ENCODE results near the gene DNAH17. TPM values are rescaled to one million over a fixed set of nuclear protein-coding genes. Genes with fewer than 3 reads are reported as not detected.

The DNAH17 gene
- total RNA-seq, 1 donor from 2014 or later = under 0.01 TPM

- no peak for DNase-seq (ENCODE audit: low read depth, low spot score)
Measured at GRCh38 chr17:78607038-78607437, 29.8 kb upstream of the DNAH17 start.

GRCh38 chr17:78605886-78606285 lies 28.7 kb upstream of the DNAH17 start:
- DNase-seq (ENCODE audit: low read depth, low spot score) = no peak

DNA sequence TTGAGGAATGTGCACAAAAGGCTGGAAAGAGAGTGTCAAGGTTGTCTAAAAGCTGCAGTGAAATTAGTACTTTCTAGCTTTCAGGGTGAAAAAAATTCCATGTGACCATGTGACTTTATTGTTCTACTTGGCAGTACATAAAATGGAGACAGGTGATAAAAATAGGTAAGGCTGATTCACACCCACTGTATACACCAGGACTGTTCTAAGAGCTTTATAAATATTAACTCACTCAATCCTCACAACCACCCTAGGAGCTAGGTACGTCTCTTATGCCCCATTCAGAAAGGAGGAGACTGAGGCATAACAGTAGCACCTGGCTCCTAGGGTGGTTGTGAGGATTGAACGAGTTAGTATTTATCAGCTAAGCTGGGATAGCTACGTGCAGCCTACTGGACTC lies 28.2 kb upstream of the DNAH17 start:
- no peak for DNase-seq (ENCODE audit: low read depth, low spot score)

GRCh38 chr17:78602246-78602645 lies 25.1 kb upstream of the DNAH17 start:
- no peak for DNase-seq (ENCODE audit: low read depth, low spot score)

GRCh38 chr17:78601577-78602190 lies 24.5 kb upstream of the DNAH17 start:
- DNase-seq (ENCODE audit: low read depth, low spot score) = no peak

GRCh38 chr17:78600181-78600721 lies 23.1 kb upstream of the DNAH17 start:
- DNase-seq (ENCODE audit: low read depth, low spot score) = peak; percentile 33

GRCh38 chr17:78599419-78599818 lies 22.2 kb upstream of the DNAH17 start:
- no peak for DNase-seq (ENCODE audit: low read depth, low spot score)

DNA sequence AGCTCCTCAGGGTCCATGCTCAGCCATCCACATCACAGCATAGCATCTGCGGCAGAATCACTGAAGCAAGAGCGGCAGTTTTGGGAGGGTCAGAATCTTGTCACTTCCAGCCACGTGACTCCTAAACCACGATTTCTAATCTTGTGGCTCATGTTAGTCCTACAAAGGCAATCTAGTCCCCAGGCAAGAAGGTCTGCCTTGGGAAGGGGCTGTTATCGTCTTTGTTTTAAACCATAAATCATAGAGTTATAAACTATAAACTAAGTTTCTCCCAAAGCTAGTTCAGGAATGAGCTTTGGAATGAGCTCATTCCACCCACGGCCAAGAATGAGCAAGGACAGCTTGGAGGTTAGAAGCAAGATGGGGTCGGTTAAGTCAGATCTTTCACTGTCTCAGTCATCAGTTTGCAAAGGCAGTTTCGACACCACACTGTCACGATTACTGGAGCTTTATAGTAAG lies 20.8 kb upstream of the DNAH17 start:
- DNase-seq (ENCODE audit: low read depth, low spot score) = no peak

DNA sequence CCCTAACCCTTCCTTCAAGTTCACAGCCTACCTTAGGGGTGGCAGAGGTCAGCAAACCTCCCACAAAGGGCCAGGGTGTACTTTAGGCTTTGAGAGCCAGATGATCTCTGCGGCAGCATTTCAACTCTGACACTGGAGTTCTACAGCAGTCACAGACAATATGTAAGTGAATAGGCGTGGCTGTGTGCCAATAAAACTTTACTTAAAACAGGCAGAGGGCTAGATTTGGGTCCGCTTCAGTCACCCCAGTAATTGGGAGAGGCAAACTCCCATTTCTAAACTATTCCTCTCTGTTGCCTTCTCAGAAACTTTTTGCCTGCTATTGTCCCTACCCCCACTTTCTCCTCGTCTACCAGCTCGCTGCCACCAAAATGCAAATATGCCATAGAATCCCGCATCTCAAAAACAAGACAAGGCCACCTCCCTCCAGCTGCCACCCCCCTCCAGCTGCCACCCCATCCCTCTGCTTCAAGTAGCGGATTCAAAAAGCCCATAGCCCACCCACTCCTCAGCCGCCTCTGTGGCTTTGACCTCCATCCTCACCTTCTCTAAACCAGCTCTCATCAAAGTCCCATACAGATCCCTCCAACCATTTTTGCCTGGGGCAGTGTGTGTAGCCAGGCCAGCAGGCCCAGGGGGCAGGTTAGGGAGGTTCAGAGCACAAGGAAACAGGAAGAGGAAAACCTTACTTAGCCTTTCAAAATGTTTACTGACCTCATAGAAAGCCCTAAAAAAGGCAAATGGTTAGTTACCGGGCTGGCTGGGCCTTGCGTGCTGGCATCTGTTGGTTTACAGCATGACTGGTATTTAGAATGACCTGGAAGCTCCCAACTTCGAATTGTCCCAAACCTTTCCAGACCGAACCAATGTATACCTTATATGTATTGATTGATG lies 19.9 kb upstream of the DNAH17 start:
- no peak for DNase-seq (ENCODE audit: low read depth, low spot score)

- DNase-seq (ENCODE audit: low read depth, low spot score) = no peak
Measured at GRCh38 chr17:78595135-78595810, 18.1 kb upstream of the DNAH17 start.

- no peak for DNase-seq (ENCODE audit: low read depth, low spot score)
Measured at GRCh38 chr17:78592991-78593329, 15.8 kb upstream of the DNAH17 start.

- DNase-seq (ENCODE audit: low read depth, low spot score) = no peak
Measured at GRCh38 chr17:78591263-78591671, 14.1 kb upstream of the DNAH17 start.

GRCh38 chr17:78589885-78590284 lies 12.7 kb upstream of the DNAH17 start:
- no peak for DNase-seq (ENCODE audit: low read depth, low spot score)

DNA sequence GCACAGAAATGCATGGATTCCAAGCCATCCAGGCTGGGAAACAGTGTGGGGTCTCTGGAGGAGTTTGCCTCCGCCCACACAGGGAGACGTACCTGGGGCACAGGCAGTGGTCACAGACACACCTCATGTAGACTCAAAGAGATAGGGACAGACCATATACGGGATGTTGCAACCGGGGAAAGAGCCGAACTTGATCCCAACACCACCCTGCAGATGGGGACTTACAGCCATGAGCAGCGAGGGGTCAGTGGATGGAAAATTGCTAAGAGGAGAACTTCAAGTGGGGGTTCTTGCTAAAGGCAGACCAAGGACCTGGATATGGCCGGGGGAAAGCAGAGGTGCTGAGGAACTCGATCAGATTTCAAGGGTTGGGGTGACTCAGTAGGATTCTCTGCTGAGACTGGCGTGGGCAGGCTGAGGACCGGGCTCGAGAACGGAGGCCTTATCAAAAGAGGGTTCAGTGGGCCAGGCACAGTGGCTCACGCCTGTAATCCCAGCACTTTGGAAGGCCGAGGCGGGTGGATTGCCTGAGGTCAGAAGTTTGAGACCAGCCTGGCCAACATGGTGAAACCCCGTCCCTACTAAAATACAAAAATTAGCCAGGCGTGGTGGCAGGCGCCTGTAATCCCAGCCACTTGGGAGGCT lies 12.0 kb upstream of the DNAH17 start:
- DNase-seq (ENCODE audit: low read depth, low spot score) = no peak

- no peak for DNase-seq (ENCODE audit: low read depth, low spot score)
Measured at GRCh38 chr17:78588258-78589030, 11.2 kb upstream of the DNAH17 start.

- DNase-seq (ENCODE audit: low read depth, low spot score) = no peak
Measured at GRCh38 chr17:78585006-78585630, 7.9 kb upstream of the DNAH17 start.

GRCh38 chr17:78583091-78583490 lies 5.9 kb upstream of the DNAH17 start:
- DNase-seq (ENCODE audit: low read depth, low spot score) = no peak

- no peak for DNase-seq (ENCODE audit: low read depth, low spot score)
Measured at GRCh38 chr17:78581304-78581703, 4.1 kb upstream of the DNAH17 start.

DNA sequence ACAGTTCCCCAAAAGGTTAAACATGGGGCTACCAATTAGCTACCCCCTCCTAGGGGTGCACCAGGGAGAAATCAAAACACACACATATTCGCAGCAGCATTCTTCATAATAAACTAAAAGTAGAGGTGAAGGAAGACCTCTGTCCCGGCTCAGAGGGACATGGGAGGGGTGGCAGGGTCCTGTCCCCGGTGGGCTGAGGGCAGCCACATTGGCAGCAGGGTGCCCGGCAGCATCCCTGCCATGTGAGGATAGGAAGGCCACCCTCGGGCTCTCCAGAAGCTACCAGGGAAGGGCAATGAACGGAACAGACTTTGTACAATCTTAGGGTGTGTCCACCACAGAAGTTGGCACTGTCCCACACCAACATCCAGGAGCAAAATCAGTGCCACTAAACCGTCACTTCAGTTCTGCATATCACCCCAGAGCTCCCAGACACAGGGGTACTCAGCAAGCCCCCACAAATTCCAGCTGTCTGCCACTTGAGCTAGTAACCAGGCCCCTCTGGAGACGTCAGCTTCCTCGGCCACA lies 3.1 kb upstream of the DNAH17 start:
- DNase-seq (ENCODE audit: low read depth, low spot score) = no peak

Data from pulmonary artery endothelial cell (primary cell).